GM12865 (cell line): ENCODE results near the gene TSEN34.
"Not testable (repeated sequence)": the region's sequence is repeated elsewhere in the genome, so short reads cannot be mapped to it uniquely, and the experiment has no call there.

Source experiments
- DNase-seq: peaks from one replicate; pipeline ENCODE4 v3.0.0; 2010; ENCODE audit warnings: low read depth
- H3K4me3 ChIP-seq: 2 replicates; pipeline ENCODE4 v1.5.1; 2011; ENCODE audit warnings: mild to moderate bottlenecking, low read depth, low read length, control low read depth
- TF ChIP-seq, protein P1 (sequence below): IDR thresholded peaks from 2 replicates; pipeline ENCODE4 v1.5.1; 2011; ENCODE audit warnings: low read length, control low read depth, low read depth, inconsistent platforms; ENCODE audit not compliant: insufficient read depth; ENCODE audit errors: missing control alignments

The TSEN34 gene

DNA sequence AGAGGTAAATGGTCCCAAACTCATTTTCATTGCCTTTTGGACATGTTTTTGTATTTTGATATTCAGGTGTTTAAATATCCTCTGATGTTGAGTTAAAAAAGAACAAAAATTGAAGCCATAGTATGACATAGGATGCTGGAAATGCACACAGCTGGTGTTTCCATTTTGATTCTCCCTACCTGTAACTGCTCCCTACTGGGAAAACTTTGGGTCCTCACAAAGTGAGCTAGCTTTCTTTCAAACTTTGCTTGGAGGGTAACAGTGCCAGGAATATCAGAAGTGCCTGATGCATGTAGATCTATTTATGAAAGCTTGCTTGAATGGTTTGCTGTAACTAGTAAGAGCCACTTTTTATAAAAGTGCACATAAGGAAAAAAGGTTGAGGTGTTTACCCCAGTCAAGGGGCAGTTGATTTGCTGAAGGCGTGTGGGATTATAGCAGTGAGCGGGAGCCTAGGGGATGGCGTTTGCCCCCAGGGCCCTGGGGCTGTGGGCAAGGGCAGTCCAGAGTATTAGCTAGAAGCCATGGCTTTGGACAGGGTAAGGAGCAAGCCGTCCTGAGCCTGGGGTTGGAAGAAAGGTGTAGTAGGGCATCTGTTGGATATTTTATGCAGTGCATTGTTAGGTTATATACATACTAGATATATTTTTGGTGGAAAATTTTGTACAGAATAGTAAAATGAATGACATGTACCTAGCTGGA is 13.8 kb downstream of the TSEN34 start:
- TF ChIP-seq, protein P1, sequence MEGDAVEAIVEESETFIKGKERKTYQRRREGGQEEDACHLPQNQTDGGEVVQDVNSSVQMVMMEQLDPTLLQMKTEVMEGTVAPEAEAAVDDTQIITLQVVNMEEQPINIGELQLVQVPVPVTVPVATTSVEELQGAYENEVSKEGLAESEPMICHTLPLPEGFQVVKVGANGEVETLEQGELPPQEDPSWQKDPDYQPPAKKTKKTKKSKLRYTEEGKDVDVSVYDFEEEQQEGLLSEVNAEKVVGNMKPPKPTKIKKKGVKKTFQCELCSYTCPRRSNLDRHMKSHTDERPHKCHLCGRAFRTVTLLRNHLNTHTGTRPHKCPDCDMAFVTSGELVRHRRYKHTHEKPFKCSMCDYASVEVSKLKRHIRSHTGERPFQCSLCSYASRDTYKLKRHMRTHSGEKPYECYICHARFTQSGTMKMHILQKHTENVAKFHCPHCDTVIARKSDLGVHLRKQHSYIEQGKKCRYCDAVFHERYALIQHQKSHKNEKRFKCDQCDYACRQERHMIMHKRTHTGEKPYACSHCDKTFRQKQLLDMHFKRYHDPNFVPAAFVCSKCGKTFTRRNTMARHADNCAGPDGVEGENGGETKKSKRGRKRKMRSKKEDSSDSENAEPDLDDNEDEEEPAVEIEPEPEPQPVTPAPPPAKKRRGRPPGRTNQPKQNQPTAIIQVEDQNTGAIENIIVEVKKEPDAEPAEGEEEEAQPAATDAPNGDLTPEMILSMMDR, result no peak
- peak overlapping the region; percentile 80 for H3K4me3 ChIP-seq

DNA sequence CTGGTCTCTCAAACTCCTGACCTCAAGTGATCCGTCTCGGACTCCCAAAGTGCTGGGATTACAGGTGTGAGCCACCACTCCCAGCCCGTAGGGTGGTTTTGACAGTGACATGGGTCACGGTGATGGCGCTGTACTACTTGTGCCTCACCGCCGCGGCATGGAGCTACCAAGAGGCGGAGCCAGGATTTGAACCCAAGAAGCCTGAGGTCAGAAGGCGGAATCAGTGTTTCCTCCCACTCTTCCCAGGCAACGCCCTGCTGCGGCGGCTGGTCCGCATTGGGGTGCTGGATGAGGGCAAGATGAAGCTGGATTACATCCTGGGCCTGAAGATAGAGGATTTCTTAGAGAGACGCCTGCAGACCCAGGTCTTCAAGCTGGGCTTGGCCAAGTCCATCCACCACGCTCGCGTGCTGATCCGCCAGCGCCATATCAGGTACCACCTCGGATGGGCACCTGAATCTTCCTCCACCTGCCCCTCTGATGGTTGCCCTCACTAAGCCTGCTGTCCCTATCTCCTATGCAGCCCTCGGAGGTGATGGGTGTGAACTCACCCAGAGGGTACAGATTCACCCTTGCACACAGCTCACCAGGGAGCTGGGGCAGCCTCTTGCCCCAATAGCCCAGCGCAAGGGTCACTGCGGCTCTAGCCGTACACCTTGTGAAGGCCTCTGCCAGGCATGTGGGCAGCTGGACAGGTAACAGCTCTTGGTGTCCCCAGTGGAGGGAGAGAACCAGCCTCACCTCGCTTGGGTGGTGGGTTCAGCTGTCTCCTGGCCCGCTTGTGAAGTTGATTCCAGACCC is 15.1 kb downstream of the TSEN34 start:
- no peak overlapping the region; the same call in 1 of the 2 replicates for H3K4me3 ChIP-seq
- TF ChIP-seq, protein P1, result no peak
- DNase-seq, result peak; percentile 21

More for the DNA sequence above, 13.8 kb downstream of the TSEN34 start:
- DNase-seq, result peak; percentile 17

- no peak overlapping the region for H3K4me3 ChIP-seq
- TF ChIP-seq, protein P1, result no peak
- peak; percentile 29 for DNase-seq
Measured at GRCh38 chr19:54206831-54207177, 15.7 kb downstream of the TSEN34 start.

- peak; percentile 18 for DNase-seq
- H3K4me3 ChIP-seq, result not testable (repeated sequence)
Measured at GRCh38 chr19:54207193-54207592, 16.1 kb downstream of the TSEN34 start.

- no peak for DNase-seq
- H3K4me3 ChIP-seq, result no peak overlapping the region
- TF ChIP-seq, protein P1, result no peak
Measured at GRCh38 chr19:54207676-54207982, 16.5 kb downstream of the TSEN34 start.

DNA sequence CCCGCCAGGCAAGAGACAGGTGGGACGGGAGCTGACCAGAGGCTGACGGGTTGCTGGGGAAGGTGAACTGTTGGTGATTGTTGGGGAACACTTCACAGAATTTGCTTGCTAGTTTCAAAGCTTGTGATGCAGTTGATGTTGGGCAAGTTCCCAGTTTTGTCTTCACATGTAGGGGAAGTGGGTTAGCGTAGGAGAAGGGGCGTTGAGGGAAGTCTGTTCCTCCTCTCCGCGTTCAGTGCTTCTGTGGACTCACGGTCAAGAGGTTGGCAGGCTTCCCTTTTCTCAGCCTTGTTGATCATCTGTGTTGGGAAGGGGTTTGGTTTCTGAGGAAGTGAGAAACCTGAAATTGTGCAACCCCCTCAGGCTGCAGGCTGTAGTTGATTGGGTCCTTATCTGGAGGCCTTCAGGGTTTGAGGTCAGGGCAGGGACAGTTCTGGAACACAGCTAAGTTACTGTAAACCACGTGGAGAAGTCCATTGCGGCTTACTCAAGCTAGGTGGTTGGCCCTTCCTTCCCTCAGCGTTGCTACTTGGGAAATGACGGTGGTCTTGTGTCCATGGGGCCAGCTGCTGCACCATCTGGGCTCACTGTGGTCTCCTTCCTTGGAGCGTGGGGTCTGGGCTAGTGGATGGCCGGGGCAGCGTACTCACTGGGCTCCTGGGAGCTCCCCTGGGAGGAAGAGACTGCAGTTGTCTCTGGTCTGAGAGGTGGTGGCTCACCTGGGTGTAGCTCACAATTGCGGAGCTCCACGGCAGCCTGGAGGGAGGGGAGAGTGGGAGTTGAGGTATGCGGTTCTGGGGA is 17.1 kb downstream of the TSEN34 start:
- H3K4me3 ChIP-seq, result no peak overlapping the region
- TF ChIP-seq, protein P1, result no peak
- DNase-seq, result peak; percentile 82

- peak; percentile 67 for DNase-seq
- H3K4me3 ChIP-seq, result no peak overlapping the region
- TF ChIP-seq, protein P1, result no peak
Measured at GRCh38 chr19:54208784-54209057, 17.6 kb downstream of the TSEN34 start.
